OCI-LY3 (cell line): ENCODE data around the gene UBTD1.

Experiments used
- CTCF ChIP-seq: fragments of 200-600, 300-600 bp; sonication (generic); IDR thresholded peaks from 2 replicates; pipeline ENCODE4 v1.5.1; 2014; ENCODE audit warnings: antibody characterized with exemption, low read length, low read depth
- EZH2phosphoT487 ChIP-seq: fragments of 200-600 bp; shearing (Covaris generic); IDR thresholded peaks from 2 replicates; pipeline ENCODE4 v1.6.1; 2018; ENCODE audit warnings: antibody characterized with exemption, mixed run types, low read depth

DNA sequence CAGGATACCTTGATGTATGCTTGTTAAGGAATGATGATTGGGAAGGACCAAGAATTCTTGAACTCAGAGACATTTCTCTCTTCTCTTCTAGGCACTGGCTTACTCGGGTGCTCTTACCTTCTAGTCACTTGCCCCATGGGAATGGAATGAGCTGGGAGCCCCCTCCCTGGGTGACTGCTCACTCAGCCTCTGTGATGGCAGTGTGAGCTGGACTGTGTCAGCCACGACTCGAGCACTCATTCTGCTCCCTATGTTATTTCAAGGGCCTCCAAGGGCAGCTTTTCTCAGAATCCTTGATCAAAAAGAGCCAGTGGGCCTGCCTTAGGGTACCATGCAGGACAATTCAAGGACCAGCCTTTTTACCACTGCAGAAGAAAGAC is 42.0 kb upstream of the UBTD1 start:
- TF ChIP-seq CTCF: no peak
- no peak for TF ChIP-seq EZH2phosphoT487
